GM19397 (cell line): ENCODE measurements around the gene SRXN1.

Experiments used
- ATAC-seq: cut with Tn5 transposase; IDR thresholded peaks from one replicate; pipeline ENCODE4 v1.9.1; 2021; ENCODE audit warnings: mild to moderate bottlenecking, moderate library complexity; ENCODE audit not compliant: unreplicated experiment

Gene SRXN1

DNA sequence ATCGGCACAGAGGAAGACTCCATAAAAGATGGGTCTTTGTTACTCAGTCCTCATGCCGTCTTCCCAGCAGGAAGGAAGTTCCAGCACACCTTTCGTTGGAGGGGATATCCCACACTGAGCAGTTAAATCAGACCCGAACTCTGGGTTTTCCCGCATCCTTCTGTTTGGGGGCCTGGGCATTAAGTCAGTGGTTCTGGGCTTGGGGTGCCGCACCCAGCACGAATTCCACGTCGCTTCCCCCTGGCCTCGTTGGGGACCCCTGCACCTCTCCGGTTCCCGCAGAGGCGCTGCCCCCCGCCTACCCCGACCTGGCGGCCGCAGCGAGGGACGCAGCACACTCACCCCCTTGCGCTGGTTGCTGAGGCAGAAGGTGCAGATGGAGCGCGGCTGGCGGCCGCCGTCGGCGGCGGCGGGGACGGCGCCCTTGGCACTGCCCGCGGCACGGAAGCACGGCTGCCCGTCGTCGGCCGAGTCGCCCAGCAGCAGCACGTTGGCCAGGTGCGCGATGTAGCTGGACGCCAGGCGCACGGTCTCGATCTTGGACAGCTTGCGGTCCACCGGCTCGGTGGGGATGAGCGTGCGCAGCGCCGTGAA is 43.5 kb downstream of the SRXN1 start:
- ATAC-seq = no peak

DNA sequence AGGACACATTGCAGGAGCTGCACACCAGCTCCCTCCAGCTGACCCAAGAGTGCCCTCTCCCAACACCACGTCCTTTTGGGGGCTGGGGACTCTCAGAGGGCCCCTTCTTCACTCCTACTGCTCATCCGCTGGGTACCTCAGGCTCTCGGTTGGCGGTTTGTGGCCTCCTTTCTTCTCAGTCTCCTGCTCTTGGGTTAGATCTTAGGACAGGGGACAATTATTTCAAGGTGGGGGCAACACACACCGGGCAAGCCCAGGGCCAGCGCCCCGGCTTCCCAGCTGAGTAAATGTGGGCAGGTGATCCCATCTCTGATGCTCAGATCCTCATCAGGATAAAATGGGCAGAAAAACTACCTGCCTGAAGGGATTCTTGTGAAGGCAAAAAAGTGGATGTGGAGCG is 44.0 kb downstream of the SRXN1 start:
- ATAC-seq = no peak

DNA sequence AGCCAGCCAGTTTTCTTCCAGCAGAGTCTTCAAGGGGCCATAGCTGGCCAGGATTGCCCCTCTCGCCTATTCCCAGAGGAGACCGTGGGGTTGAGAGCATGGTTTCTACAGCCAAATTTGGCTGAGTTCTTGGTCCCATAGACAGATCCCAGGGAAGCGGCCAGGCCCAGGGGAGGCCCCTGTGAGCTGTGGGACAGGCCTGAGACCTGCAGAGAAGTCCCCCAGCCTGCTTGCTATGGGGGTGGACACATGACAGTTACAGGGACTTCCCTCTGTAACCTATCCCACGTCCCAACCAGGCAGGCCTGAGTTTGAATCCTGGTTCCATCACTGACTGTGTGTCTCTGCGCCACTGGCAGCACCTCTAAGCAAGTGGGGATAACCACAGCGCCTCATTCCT is 45.5 kb downstream of the SRXN1 start:
- no peak for ATAC-seq

DNA sequence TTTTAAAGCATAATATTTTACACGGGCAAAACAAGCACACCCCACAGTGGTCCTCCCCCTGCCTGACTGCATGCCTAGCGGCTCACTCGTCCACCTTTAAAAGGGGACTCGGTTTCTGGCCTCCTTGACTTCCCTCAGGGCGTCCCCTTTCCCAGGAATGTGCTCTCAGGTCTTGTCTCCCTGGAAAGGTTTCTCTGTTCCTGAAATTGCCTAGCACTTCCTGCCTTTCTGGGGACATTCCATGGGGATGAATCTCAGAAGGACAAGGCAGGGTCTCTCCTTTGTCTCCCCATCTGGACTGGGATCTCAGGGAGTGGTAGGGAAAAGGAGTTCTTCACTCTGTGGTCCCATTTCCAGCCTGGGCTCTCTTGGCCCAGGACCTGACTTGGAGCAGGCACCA is 47.8 kb downstream of the SRXN1 start:
- ATAC-seq = no peak

DNA sequence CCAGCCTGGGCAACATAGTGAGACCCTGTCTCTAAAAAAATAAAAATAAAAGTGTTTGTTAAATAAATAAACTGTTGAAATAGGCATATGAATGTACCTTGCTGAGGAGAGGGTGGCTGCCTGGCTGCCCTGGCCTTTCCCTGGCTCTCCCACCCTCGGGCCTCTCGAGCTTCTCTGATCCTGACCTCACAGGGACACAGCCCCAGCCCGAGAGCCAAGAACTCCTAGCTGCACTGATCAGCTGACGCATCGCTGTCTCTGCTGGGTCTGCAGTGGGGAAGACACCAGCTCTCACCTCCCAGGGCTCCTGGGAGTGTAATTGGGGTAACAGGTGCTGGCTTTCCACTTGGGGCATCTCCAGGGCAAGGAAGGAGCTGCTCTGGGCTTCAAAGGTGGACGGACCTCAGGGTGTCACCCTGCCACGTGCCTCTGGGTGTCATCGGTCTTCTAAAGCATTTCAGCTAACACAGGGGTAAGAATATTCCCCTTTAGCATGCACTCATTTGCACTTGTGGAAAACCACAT is 49.8 kb downstream of the SRXN1 start:
- no peak for ATAC-seq

DNA sequence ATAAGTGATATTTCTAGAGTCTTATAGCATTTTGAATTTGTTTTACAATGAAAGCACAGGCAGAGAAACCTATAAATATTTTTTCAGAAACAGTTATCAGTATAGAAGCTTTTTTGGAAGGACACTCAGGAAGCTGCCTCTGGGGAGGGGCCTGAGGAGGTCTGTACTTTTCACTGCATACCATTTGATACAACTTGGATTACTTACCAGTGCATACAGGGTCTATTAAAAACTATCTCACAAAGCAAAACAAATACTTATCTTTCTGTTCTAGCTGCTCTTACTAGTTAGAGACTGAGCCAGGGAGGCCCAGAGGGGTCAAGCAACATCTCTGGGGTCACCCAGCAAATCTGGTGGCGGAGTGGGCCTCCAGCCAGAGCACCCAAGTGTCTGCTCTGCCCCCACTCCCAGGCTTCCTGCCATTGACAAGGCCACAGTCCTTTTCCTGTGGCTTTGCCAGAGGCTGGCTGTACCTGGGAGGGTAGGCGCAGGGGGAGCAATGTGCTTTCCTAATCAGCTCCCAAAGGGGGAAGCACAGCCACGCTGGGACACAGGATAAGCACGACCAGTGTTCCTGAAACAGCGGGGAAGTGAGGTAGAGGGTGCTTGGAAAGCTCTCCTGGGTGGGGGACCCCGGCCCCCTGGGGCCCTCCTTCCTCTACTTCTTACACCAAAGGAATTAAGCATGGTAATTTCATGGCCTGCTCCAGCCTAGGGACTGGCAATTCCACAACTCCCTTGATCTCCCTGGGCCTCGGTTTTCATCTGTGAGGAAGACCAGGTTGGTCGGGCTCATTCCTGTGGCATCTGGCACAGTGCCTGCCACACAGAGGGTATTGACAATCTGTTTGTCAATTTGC is 50.7 kb downstream of the SRXN1 start:
- ATAC-seq = no peak

DNA sequence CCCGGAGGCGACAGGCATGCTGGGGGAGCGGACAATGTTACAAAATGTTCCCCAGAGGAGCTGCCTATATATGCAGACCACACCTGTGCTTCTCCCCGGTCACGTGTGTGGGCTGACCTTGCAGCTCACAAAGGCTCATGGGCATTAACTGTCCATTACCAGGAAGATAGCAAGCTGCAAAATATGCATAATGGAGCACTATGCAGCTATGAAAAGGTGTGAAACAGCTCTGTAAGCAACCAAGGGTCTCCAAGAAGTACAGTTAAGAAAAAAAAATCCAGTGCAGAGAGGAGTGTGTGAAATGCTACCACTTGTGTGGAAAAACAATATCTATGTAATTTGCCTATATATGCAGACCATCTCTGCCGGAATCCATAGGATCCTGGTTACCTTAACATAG is 52.3 kb downstream of the SRXN1 start:
- no peak for ATAC-seq

DNA sequence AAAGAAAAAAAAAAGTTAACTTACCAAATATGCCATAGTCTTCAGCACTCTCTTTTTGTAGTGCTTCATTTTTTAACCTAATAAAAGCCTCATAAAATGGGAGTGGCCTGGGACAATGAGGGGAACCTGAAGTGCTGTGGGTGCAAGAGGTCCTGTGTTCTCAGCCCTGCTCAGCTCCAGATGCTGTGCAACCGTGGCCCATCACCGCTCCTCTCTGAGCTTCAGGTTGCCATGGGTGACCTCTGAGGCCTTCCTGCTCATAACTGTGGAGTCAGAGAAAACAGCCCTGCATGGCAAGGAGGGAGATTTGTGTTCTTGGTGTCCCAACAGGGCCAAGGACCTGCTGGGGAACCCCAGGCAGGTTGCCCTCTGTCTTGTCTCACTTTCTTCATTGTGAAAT is 52.9 kb downstream of the SRXN1 start:
- no peak for ATAC-seq

DNA sequence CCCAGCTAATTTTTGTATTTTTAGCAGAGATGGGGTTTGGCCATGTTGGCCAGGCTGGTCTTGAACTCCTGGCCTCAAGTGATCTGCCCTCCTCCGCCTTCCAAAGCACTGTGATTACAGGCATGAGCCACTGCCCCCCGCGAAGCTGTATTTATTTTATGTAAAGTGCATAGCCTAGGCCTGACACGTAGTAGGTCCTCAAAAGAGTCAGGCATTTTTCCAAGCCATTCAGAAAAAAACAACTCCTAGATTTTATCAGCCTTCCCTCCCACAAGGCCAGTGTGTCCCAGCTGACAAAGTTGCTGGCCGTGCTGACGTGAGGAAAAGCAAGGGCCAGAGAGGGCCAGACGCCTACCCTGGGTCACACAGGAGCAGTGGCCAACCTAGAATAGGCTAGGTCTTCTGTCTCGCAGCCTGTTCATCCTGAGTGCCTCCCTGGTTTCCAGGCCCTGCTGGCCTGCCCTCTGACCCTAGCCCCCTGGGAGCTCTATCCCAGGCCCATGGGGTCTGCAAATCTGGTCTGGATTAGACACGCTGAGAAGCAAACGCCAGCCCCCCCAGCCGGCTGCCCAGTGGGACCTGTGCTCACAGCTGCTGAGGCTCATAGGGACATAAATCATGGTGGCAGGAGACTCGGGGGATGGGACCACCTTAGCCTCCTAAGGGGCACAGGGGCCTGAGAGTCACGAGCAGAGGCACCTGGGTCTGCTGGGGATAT is 54.7 kb downstream of the SRXN1 start:
- no peak for ATAC-seq

DNA sequence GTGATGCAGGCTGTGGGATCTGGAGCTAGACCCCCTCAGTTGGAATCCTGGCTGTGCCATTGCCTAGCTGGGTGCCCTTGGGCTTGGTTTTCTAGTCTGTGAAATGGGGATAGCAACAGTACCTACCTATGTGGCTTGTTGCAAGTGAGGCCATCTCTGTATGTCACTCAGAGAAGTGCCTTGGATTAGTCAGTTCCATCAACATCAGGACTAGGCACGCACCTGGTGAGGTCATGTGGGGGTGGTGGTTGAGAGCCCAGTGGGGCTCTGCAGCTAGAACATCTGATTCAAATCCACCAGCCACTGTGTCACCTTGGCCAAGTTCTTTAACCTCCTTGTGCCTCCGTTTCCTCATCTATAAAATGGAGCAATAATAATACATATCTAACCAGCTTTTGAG is 55.4 kb downstream of the SRXN1 start:
- no peak for ATAC-seq
